H1 (cell line): Measurements from ENCODE around the gene ERC1. TPM values are rescaled to one million over a fixed set of nuclear protein-coding genes. Genes with fewer than 3 reads are reported as not detected.

ENCODE experiments used
- CTCF ChIA-PET: fragments of 300-600 bp; sonication (Branson Sonifier 250); formaldehyde crosslinking; loops from one replicate; lab custom pipeline; 2021; ENCODE audit not compliant: partially characterized antibody; lab: Charles Lee
- POLR2A ChIA-PET: fragments of 300-600 bp; sonication (Branson Sonifier 250); formaldehyde crosslinking; loops from one replicate; lab custom pipeline; 2021; ENCODE audit warnings: inconsistent platforms; ENCODE audit not compliant: partially characterized antibody; lab: Charles Lee
- DNase-seq, 2 experiments: peaks; one replicate each; pipeline versions ENCODE4 v3.0.0 to v3.0.0-alpha.2; 2010 to 2022; ENCODE audit warnings: low spot score in 2 of 2, low read depth in 1 of 2, mixed read lengths in 1 of 2
- FAIRE-seq: peaks from 2 replicates; lab custom pipeline; 2011; peaks lifted over from hg19 to GRCh38; lab: Jason Lieb, UNC
- H2AFZ ChIP-seq: 2 replicates; pipeline ENCODE4 v1.8.1; 2012; ENCODE audit warnings: low read length, inconsistent platforms
- H2AK5ac ChIP-seq: 2 replicates; pipeline ENCODE4 v1.6.1; 2013; ENCODE audit warnings: low read depth, low read length
- H2BK120ac ChIP-seq: replicated peaks from 2 replicates; pipeline ENCODE3; 2013; ENCODE audit warnings: low read depth, low read length, inconsistent platforms
- H2BK12ac ChIP-seq: 2 replicates; pipeline ENCODE4 v1.6.1; 2013; ENCODE audit warnings: low read depth, low read length
- H2BK15ac ChIP-seq: 2 replicates; pipeline ENCODE4 v1.6.1; 2013; ENCODE audit warnings: low read length
- H2BK20ac ChIP-seq: 2 replicates; pipeline ENCODE4 v1.6.1; 2013; ENCODE audit warnings: low read length
- H2BK5ac ChIP-seq: 2 replicates; pipeline ENCODE4 v1.6.1; 2013; ENCODE audit warnings: low read depth, low read length
- H3K14ac ChIP-seq: 2 replicates; pipeline ENCODE4 v1.6.1; 2013; ENCODE audit warnings: inconsistent platforms; ENCODE audit not compliant: insufficient read length
- H3K18ac ChIP-seq: 2 replicates; pipeline ENCODE4 v1.6.1; 2013; ENCODE audit warnings: low read length; ENCODE audit errors: extremely low read depth
- H3K23ac ChIP-seq: 2 replicates; pipeline ENCODE4 v1.6.1; 2013; ENCODE audit warnings: inconsistent platforms; ENCODE audit not compliant: insufficient read length
- H3K23me2 ChIP-seq: 2 replicates; pipeline ENCODE4 v1.6.1; 2013; ENCODE audit warnings: low read depth, low read length
- H3K27ac ChIP-seq: 2 replicates; pipeline ENCODE4 v1.6.1; 2011; ENCODE audit warnings: low read depth, low read length, inconsistent platforms
- H3K27me3 ChIP-seq, 4 experiments: replicated peaks in 1 of 4; 1 replicate in 1 of 4; 2 replicates in 3 of 4; pipeline versions ENCODE4 v1.6.1 to v1.8.1; 2011 to 2013; ENCODE audit warnings: low read length in 3 of 4, mild to moderate bottlenecking in 3 of 4, inconsistent platforms in 2 of 4, mixed read lengths in 2 of 4, moderate library complexity in 1 of 4; ENCODE audit not compliant: control insufficient read depth in 3 of 4, insufficient read depth in 3 of 4; ENCODE audit errors: extremely low read depth in 1 of 4
- H3K36me3 ChIP-seq, 4 experiments: 2 replicates each; pipeline versions ENCODE4 v1.6.1 to v1.8.1; 2011 to 2013; ENCODE audit warnings: mild to moderate bottlenecking in 4 of 4, low read length in 3 of 4, moderate library complexity in 2 of 4, control low read depth in 1 of 4, inconsistent platforms in 1 of 4; ENCODE audit not compliant: insufficient read depth in 4 of 4, control insufficient read depth in 2 of 4
- H3K4ac ChIP-seq: replicated peaks from 2 replicates; pipeline ENCODE3; 2013; ENCODE audit warnings: low read length, low read depth, mixed read lengths, inconsistent platforms; ENCODE audit not compliant: insufficient read length
- H3K4me1 ChIP-seq, 4 experiments: replicated peaks in 1 of 4; 1 replicate in 1 of 4; 2 replicates in 3 of 4; pipeline versions ENCODE4 v1.6.1 to v1.8.1; 2011 to 2013; ENCODE audit warnings: low read length in 3 of 4, inconsistent platforms in 2 of 4, mixed read lengths in 1 of 4; ENCODE audit not compliant: insufficient read depth in 4 of 4, control insufficient read depth in 3 of 4
- H3K4me2 ChIP-seq, 2 experiments: 2 replicates each; pipeline versions ENCODE4 v1.6.1 to v1.8.1; 2011 to 2013; ENCODE audit warnings: low read depth in 2 of 2, low read length in 2 of 2, control low read depth in 1 of 2, inconsistent platforms in 1 of 2, mild to moderate bottlenecking in 1 of 2; ENCODE audit not compliant: insufficient read depth in 1 of 2
- H3K4me3 ChIP-seq, 4 experiments: fragments of 200-600, 300-600 bp in 1 of 4; sonication (generic), shearing (Covaris generic), sonication (Bioruptor Twin) in 1 of 4; 2 replicates each; pipeline versions ENCODE4 v1.5.1 to v1.8.1; 2011 to 2016; ENCODE audit warnings: low read length in 4 of 4, low read depth in 3 of 4, control low read depth in 2 of 4, inconsistent platforms in 2 of 4, mild to moderate bottlenecking in 2 of 4, mixed read lengths in 1 of 4, moderate library complexity in 1 of 4; ENCODE audit not compliant: insufficient read depth in 2 of 4; ENCODE audit errors: extremely low read depth in 1 of 4
- H3K56ac ChIP-seq: replicated peaks from 2 replicates; pipeline ENCODE3; 2013; ENCODE audit warnings: low read depth, mild to moderate bottlenecking, mixed read lengths, low read length, inconsistent platforms; ENCODE audit not compliant: insufficient read length
- H3K79me1 ChIP-seq: 2 replicates; pipeline ENCODE4 v1.6.1; 2013; ENCODE audit warnings: low read depth, low read length, control low read depth
- H3K79me2 ChIP-seq, 2 experiments: 2 replicates each; pipeline versions ENCODE4 v1.6.1 to v1.8.1; 2012 to 2013; ENCODE audit warnings: low read length in 2 of 2, mild to moderate bottlenecking in 2 of 2, inconsistent platforms in 1 of 2; ENCODE audit not compliant: insufficient read depth in 2 of 2, control insufficient read depth in 1 of 2
- H3K9ac ChIP-seq, 4 experiments: replicated peaks in 1 of 4; 1 replicate in 1 of 4; 2 replicates in 3 of 4; pipeline versions ENCODE4 v1.6.1 to v1.8.1; 2011 to 2013; ENCODE audit warnings: low read depth in 3 of 4, low read length in 3 of 4, control low read depth in 2 of 4, mild to moderate bottlenecking in 2 of 4, moderate library complexity in 2 of 4, inconsistent platforms in 1 of 4; ENCODE audit errors: extremely low read depth in 1 of 4
- H3K9me3 ChIP-seq, 2 experiments: 2 replicates each; pipeline versions ENCODE4 v1.6.1 to v1.8.1; 2012 to 2013; ENCODE audit warnings: mild to moderate bottlenecking in 2 of 2, moderate library complexity in 2 of 2, control low read depth in 1 of 2, inconsistent platforms in 1 of 2, low read depth in 1 of 2, low read length in 1 of 2, mixed read lengths in 1 of 2; ENCODE audit not compliant: insufficient read depth in 2 of 2
- H4K20me1 ChIP-seq, 2 experiments: replicated peaks in 1 of 2; 2 replicates each; pipeline versions ENCODE3 to v1.8.1; 2011 to 2013; ENCODE audit warnings: inconsistent platforms in 2 of 2, low read length in 2 of 2, mild to moderate bottlenecking in 1 of 2; ENCODE audit not compliant: insufficient read depth in 2 of 2, control insufficient read depth in 1 of 2
- H4K5ac ChIP-seq: 2 replicates; pipeline ENCODE4 v1.6.1; 2013; ENCODE audit warnings: low read length, low read depth, mixed read lengths, inconsistent platforms; ENCODE audit not compliant: insufficient read length
- H4K8ac ChIP-seq: 2 replicates; pipeline ENCODE4 v1.8.0; 2013; ENCODE audit warnings: mild to moderate bottlenecking, moderate library complexity, low read length, inconsistent platforms; ENCODE audit not compliant: insufficient read depth; ENCODE audit errors: extremely low read depth
- H4K91ac ChIP-seq: replicated peaks from 2 replicates; pipeline ENCODE3; 2013; ENCODE audit warnings: low read length, mixed read lengths, inconsistent platforms; ENCODE audit not compliant: insufficient read length
- ASH2L ChIP-seq: fragments of 200-600, 300-600 bp; sonication (generic); IDR thresholded peaks from one replicate; pipeline ENCODE4 v1.7.1; 2017; ENCODE audit warnings: low read length
- EZH2 ChIP-seq: fragments of 200-600 bp; sonication (generic); IDR thresholded peaks from 2 replicates; pipeline ENCODE4 v1.7.1; 2012; ENCODE audit warnings: low read depth, mild to moderate bottlenecking, moderate library complexity, low read length, inconsistent platforms; ENCODE audit not compliant: severe bottlenecking
- SP2 ChIP-seq: IDR thresholded peaks from 2 replicates; pipeline ENCODE4 v1.6.1; 2012; ENCODE audit warnings: mild to moderate bottlenecking, low read length, inconsistent platforms
- WGBS, 2 experiments: shearing (Covaris generic) in 1 of 2; methylation state at CpG; one replicate each; pipeline versions ENCODE4 v1.1.6 to v1.1.7; 2013 to 2015; ENCODE audit warnings: low lambda C conversion rate in 2 of 2, mixed read lengths in 2 of 2, inconsistent platforms in 1 of 2, low coverage in 1 of 2, missing lambda C conversion rate in 1 of 2; ENCODE audit not compliant: insufficient replicate concordance in 2 of 2, insufficient coverage in 1 of 2, insufficient read length in 1 of 2; ENCODE audit errors: extremely low coverage in 1 of 2, missing lambda C conversion rate in 1 of 2; 5-methylcytosine and 5-hydroxymethylcytosine counted together
- polyA plus RNA-seq, 7 experiments: library from polyadenylated mRNA; depleted of rRNA in 3 of 7; stranded (reverse) in 5 of 7; unstranded in 2 of 7; fragments of >200 nt in 5 of 7; fragments of 200-250 nt in 2 of 7; gene quantifications; 1 replicate in 5 of 7; 2 replicates in 1 of 7; 4 replicates in 1 of 7; pipeline versions ENCODE4 v1.2.1 to v1.2.3, GENCODE V29; 2011 to 2013; ENCODE audit warnings: missing spikeins in 2 of 7, mixed read lengths in 2 of 7
- total RNA-seq: library from RNA; stranded (reverse); fragmentation: NEBNext Ultra II Directional; extraction: Animal tissue kit (Norgen Biotek cat#: 25700); gene quantifications from 2 replicates; pipeline ENCODE4 v1.2.1, GENCODE V29; 2021

Gene ERC1
- total and polyA plus RNA-seq, 2 of the 8 experiments (the other 6 are each of a cell fraction or from before 2014, with no cell fraction given): 7.8 to 45.7 TPM

DNA sequence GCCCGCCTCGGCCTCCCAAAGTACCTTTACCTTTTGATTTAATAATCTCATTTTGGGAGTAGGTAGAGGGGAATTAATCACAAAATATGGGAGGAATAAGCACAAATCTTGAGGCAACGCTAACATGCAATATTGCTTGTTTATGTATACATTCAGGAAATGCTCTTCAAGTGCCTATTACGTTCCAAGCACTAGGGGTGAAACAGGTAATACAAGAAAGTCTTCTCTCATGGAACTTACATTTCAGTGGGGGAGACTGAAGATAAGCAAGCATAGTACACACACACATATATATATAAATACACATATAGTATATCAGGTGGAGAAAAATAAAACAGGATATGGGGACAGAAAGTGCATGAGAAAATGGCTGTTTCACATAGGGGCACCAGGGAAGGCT is 19.0 kb upstream of the ERC1 start:
- H2AFZ ChIP-seq: no peak overlapping the region
- H3K23me2 ChIP-seq: no peaks in the 10 kb centered on the region
- no peak overlapping the region for H3K23ac ChIP-seq
- ChIA-PET POLR2A (no interaction called here), CTCF (interaction anchor here (0.7 kb wide), 1 partner anchor 13 kb away, joined by 3 read pairs; no protein-coding TSS in a partner anchor)
- H4K91ac ChIP-seq: no peak overlapping the region
- TF ChIP-seq ASH2L (no peak), SP2 (no peak), EZH2 (no peak)
- DNase-seq: no peak
- no peaks in the 10 kb centered on the region for H3K79me2 ChIP-seq
- H4K20me1 ChIP-seq: no peaks in the 10 kb centered on the region
- no peak overlapping the region for H3K4me3 ChIP-seq
- no peak overlapping the region for H2BK15ac ChIP-seq
- 87% methylated on average over 4 of the region's 4 CpGs; no CpG with 5 or more reads in 1 of the 2 experiments for WGBS, 2 experiments
- H2BK120ac ChIP-seq: no peak overlapping the region
- no peak overlapping the region for H4K5ac ChIP-seq
- no peaks in the 10 kb centered on the region; a peak in 1 of 4 replicates for H3K9me3 ChIP-seq
- no peak overlapping the region for H3K4ac ChIP-seq
- no peak overlapping the region for H3K18ac ChIP-seq
- H3K79me1 ChIP-seq: no peaks in the 10 kb centered on the region
- H3K27ac ChIP-seq: no peak overlapping the region
- FAIRE-seq: no peak
- H3K27me3 ChIP-seq: no peaks in the 10 kb centered on the region
- H3K56ac ChIP-seq: no peak overlapping the region
- no peak overlapping the region for H4K8ac ChIP-seq
- H2BK12ac ChIP-seq: no peak overlapping the region
- H3K9ac ChIP-seq: no peak overlapping the region
- H3K4me2 ChIP-seq: no peak overlapping the region
- H3K14ac ChIP-seq: no peak overlapping the region
- H2AK5ac ChIP-seq: no peak overlapping the region
- no peaks in the 10 kb centered on the region for H3K36me3 ChIP-seq
- H2BK5ac ChIP-seq: no peak overlapping the region
- no peak overlapping the region for H2BK20ac ChIP-seq
- no peaks in the 10 kb centered on the region for H3K4me1 ChIP-seq
